Ureter (tissue), 1 donor: Measurements from ENCODE around the gene CHST12. TPM values are rescaled to one million over a fixed set of nuclear protein-coding genes. Genes with fewer than 3 reads are reported as not detected.
"Not testable (repeated sequence)": the region's sequence is repeated elsewhere in the genome, so short reads cannot be mapped to it uniquely, and the experiment has no call there.

Experiments
- DNase-seq: peaks from one replicate; pipeline ENCODE4 v3.0.0-alpha.2; 2020; ENCODE audit warnings: low spot score
- total RNA-seq: library from RNA; stranded (reverse); gene quantifications from one replicate; pipeline ENCODE4 v1.2.4, GENCODE V29; 2023
- donor health status: DM: yes; HTN: yes; CAD: no.

CHST12 gene
- total RNA-seq, 1 donor from 2014 or later = 19.0 TPM

DNA sequence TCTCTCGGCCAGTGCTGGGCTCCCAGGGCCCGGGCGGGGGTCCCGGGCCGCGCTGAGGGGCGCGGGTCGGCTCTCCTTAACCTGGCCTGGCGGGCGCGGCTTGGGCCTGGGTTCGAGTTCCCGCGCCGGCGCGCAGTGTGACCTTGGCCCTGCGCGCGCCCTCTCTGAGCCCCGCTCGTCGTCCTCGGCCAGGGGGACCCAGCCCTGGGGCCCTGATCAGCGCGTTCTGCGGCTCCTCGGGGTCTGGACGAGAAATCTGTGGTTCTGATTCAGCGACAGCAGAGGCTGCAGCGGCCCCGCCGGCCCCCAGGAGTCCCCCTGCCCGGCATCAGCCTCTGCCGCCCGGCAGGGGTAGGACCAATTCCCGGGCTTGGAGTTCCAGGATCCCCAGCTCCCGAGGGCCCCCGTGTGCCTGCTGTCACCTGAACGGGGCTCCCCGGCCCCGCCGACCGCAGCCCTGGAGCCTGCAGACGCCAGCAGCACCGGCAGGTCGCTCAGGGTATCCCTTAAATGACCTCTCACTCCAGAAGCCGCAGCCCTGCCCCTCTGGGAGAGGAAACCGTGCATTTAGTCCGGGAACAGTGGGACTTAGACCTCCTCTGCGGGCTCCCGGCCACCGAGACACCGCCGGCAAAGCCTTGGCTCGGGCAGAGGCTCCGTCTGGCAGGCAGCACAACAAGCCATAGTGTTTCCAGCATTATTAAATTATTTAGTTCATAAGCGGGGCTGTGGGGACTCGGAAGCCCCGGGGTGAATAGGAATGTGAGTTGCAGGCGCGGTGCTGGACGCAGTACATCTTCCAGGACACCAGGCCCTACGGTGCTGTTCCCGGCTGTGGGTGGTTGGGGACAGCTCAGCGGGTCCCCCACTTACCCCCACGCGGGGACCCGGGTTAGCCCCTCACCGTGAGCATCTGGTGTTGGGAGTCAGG lies 572 bp downstream of the CHST12 start:
- no peak for DNase-seq

DNA sequence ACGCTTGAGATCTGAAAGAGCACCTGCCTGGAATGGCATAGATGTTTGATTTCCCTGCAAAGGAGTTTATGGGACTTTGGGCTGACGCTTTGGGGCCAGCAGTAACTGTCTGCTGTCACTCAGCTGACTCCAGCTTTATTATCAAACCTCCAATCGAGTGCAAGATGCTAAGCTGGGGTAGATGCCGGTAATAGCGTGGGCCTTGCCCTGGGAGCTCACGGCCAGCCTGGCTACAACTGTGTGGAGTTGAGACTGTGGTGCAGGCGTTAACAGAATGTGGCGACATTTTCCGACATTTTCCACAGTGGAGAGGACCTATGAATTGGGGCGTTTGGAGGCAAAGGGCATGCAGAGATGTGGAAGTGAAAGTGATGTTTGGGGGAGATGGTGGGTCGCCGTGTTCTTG lies 1.3 kb downstream of the CHST12 start:
- DNase-seq = no peak

DNA sequence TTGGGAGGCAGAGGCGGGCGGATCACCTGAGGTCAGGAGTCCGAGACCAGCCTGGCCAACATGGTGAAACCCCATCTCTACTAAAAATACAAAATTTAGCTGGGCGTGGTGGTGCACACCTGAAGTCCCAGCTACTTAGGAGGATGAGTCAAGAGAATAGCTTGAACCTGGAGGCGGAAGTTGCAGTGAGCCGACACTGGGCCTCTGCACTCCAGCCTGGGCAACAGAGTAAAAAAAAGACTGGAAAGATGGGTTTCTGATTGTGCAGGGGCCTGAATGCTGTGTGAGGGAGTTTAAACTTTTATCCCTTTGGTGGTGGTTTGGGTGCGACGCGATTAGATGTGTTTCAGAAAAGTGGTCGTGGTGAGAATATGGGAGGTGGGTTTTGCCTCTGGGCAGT lies 1.8 kb downstream of the CHST12 start:
- DNase-seq = no peak

DNA sequence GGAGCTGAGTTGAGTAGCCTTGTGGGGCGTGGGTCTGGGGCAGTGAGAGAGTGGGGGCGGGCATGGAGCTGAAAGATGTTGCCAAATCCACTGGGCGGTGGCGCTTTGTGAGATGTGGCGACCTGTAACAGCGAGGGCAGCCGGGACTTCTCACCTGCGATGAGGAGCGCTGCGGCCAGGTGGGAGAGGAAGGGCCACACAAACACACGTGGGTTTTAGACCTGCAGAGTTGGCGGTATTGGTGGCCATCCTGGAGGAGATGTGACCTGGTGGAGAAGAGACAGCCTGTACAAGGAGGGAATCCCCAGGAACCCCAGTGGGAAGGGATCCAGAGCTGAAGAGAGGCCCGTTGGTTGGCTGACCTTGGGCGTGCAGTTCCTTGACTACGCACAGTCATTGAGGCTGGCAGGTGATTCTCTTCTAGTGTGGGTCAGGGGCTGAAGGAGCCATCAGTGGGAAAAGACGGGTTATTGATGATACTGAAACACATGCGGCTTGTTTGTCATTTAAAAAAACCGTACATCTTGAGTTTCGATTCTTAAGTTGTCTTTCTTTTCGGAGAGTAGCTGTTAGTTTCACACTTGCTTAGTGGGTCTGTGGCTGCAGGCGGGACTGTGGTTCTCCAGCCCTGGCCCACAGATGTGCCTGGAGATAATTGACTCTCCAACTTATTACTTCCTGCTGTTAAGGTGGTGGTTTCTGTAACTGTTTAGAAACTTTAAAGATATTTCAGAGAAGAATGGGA lies 2.4 kb downstream of the CHST12 start:
- DNase-seq = no peak

DNA sequence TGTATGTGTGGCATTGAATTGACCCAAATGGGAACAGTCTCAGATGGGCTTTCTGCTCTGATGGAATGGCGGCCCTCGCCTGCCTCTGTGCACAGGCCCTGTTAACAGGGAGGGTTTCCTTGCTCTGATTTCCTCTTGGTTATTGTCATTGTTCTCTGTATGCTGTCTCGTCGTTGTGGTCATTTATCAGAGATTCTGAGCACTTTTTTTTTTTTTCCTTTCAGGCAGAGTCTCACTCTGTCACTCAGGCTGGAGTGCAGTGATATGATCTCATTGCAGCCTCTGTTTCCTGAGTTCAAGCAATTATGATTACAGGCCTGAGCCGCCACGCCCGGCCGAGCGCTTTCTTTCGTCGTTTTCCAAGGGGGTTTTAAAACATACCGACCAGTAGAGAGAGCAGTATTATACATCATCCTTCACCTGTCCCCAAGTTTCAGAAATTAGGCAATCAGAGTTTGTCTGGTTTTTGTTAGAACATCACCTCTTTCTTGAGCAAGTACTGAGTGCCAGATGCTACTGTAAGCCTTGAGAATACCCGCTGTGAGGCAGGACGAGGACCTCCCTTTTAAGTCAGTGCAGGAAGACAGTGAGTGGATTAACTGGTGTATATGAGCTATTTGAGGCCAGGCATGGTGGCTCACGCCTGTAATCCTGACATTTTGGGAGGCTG lies 6.5 kb downstream of the CHST12 start:
- no peak for DNase-seq

DNA sequence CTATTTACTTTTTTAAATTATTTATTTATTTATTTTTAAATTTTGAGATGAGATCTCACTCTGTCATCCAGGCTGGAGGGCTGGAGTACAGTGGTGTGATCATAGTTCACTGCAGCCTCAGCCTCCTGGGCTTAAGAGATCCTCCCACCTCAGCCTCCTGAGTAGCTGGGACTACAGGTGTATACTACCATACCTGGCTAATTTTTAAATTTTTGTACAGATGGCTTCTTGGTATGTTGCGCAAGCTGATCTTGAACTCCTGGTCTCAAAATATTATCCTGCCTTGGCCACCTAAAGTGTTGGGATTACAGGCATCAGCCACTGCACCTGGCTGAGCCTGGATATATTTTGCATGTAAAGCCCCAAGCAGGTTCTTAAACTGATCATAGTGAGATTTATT lies 7.6 kb downstream of the CHST12 start:
- DNase-seq = no peak

DNA sequence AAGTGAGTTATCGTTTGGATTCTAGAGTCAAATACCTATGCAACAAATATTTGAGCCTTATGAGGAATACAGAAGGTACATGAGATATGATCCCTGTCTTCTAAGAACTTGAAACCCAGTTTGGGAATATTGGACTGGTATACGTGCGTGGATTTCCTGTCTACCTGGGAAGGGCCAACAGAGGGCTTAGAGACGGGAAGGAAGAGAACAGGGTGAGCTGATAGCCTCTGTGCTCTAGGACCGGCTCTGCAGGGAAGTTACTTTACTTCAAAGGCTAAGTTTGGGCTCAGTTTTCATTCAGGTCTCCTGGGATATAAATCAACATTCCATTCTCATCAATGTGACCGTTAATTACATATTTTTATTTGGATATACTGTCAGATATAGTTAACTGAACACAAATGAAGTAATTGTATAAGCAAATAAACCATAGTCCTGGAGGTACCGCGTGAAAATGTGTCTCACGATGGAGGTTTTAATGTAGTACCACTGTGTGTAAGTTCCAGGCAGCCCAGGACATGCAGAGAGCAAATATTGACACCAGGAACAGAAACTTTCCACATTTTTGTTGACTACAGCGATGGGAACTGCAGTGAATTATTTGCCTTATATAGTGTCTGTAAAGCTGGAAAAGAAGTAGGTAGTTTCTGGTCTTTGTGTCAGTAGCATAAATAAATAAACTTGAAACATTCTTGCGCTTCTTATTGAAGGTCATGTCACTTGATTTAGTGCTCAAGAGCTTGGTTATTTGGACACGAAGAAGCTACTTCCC lies 8.6 kb downstream of the CHST12 start:
- DNase-seq = no peak

DNA sequence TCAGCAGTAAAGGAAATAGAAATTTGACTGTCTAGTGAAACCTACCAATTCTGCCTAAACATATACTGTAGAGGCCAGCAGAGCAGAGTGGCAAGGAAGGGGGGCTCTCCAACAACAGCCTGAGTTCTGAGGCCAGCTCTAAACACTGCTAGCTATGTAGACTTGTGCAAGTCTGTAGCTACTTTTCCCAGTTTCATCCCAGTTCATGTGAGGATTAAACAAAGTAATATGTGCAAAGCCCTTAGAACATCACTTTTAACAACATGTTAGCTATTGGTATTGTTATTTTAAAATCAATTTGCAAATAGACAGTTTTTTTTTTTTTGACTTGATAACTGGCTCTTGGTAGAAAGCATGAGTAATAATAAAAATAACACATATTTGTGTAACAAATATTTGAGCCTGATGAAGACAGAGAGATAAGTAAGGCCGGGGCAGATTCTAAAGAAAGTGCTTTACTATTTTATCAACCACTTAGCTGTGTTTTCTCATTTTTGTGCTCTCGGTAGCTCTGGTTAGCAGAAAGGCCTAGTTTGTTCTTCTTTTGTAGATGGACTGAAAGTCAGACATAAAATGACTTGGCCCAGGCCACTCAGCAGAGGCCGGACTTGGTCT lies 9.3 kb downstream of the CHST12 start:
- DNase-seq = no peak

DNA sequence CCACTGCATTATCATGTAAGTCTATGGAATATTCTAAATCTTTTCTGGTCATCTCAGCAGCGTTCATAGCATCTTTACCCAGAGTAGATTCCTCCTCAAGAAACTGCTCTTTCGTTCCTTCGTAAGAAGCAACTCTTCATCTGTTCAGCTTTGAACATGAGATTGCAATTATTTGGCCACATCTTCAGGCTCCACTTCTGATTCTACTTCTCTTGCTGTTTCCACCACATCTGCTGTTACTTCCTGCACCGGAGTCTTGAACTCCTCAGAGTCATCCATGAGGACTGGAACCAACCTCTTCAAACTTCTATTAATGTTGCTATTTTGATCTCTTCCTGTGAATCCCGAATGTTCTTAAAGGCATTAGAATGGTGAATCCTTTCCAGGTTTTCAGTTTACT lies 12.7 kb downstream of the CHST12 start:
- DNase-seq = no peak

DNA sequence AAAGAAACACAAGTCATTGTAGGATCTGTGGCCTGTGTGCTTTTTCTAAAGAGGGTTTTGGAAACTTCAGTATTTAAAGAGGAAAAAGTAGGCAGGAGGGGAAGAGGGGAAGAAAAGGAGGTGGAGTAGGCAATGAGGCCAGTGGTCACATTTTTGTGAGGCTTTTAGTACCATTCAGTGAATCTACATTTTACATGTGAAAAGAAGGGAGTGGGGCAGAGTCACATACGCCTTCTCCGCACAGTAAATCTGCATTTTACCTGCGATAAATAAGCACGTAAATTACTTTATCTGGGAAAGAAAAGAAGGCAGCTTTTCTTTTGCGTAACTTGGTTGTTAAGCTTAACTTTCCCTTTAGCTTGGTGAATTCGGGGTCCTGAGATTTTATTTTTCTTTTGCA lies 13.2 kb downstream of the CHST12 start:
- no peak for DNase-seq

DNA sequence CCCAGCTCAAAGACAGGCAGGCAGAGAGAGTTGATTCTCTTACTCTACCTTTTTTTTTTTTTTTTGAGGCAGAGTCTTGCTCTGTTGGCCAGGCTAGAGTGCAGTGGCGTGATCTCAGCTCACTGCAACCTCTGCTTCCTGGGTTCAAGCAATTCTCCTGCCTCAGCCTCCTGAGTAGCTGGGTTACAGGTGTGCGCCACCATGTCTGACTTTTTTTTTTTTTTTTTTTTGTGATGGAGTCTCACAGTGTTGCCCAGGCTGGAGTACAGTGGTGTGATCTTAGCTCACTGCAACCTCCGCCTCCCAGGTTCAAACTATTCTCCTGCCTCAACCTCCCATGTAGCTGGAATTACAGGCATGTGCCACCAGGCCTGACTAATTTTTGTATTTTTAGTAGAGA lies 13.8 kb downstream of the CHST12 start:
- not testable (repeated sequence) for DNase-seq

DNA sequence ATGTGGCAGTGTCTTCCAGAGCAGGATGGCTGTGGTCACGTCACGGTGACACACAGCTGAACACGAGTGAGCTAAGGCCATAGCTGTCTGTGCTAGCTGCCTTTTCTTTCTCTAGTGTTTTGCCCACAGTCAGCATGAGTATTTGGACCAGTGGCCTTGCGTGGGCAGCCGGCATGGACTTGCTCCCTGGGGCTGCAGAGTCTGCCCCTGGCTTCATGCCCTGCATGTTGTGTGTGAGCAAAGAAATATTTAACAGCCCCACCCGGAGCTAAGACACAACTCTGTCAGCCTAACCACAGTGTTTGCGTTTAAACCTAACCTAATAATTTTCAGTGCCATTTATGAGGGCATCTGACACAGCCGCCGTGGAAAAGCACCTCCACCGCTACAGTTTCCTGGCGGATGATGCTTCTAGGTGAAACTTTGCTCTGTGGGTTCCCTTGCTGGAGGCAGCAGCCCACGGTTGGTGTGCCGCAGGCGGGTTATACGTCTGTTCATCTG lies 14.6 kb downstream of the CHST12 start:
- no peak for DNase-seq

DNA sequence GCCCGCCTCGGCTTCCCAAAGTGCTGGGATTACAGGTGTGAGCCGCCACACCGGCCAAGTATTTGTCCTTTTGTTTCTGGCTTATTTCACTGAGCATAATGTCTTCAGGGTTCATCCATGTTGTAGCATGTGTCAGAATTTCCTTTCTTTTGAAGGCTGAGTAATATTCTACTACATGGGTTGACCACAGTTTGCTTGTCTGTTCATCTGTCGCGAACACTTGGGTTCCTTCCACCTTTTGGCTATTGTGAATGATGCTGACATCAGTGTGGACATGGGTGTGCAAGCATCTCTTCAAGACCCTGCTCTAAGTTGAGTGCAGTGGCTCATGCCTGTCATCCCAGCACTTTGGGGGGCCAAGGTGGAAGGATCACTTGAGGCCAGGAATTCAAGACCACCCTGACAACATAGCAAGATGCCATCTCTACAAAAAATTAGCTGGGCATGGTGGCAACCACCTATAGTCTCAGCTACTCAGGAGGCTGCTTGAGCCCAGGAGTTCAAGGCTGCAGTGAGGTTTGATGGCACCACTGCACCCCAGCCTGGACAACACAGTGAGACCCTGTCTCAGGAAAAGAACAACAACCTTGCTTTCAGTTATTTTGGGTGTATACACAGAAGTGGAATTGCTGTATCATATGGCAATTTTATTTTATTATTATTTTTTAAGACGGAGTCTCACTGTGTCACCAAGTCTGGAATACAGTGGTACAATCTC lies 17.0 kb downstream of the CHST12 start:
- DNase-seq = no peak

DNA sequence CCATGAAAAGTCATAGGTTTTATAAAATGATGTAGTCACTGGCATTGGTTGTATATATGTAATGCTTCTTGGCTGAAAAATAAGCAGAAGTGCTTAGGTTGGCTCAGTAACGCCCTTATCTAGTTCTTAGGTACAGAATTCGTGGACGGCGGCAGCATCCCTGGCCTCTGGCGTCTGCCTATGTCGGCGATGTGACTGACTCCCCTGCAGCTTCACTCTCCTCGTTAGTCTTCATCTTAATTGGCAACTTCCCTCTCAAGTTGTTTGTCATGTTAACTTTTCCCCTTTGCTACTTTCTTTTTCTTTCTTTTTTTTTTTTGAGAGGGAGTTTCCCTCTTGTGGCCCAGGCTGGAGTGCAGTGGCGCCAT lies 18.5 kb downstream of the CHST12 start:
- DNase-seq = no peak

DNA sequence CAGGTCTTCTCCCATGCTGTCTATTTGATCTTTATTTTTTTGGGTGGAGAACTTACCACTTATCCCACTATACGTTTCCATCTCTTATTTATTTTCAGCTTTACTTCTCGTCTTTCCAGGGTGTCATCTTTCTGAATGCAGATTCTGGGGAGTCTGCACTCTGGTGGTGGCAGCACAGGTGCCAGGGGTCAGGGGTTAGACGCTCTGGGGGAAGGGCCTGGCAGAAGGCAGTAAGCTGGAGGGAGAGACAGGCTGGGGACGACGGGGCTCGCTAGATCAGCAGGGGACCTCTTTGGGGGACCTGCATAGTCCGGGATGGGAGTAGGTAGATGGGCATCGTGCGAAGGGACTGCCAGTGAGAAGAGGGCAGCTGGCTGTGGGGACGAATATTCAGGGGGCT lies 22.3 kb downstream of the CHST12 start:
- DNase-seq = no peak

DNA sequence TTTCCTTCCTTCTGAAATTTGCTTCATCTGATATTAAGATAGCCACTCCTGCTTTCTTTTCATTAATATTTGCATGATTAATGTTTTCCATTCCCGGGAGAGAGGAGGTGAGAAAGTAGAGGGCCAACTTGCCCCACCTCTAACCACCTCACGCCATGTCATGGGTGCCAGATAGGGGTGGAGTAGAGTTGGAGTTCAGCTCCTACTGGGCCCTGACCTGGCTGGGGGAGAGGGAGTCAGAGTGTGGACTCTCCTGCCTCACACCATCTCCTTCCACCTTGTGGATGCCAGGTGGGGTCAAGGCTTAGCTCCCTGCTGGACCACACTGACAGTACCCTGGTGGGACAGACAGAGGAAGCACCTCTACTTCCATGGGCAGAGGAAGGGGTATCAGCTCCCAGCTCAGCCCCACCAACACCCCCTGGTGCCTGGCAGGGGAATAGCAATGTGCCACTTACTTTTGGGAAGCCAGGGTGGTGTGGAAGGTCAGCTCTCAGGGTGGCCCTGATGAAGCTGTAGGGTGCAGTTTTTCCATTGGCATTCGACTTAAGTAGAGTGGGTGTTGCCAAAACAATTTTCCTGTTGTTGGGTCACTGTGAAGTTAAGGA lies 28.0 kb downstream of the CHST12 start:
- DNase-seq = no peak

DNA sequence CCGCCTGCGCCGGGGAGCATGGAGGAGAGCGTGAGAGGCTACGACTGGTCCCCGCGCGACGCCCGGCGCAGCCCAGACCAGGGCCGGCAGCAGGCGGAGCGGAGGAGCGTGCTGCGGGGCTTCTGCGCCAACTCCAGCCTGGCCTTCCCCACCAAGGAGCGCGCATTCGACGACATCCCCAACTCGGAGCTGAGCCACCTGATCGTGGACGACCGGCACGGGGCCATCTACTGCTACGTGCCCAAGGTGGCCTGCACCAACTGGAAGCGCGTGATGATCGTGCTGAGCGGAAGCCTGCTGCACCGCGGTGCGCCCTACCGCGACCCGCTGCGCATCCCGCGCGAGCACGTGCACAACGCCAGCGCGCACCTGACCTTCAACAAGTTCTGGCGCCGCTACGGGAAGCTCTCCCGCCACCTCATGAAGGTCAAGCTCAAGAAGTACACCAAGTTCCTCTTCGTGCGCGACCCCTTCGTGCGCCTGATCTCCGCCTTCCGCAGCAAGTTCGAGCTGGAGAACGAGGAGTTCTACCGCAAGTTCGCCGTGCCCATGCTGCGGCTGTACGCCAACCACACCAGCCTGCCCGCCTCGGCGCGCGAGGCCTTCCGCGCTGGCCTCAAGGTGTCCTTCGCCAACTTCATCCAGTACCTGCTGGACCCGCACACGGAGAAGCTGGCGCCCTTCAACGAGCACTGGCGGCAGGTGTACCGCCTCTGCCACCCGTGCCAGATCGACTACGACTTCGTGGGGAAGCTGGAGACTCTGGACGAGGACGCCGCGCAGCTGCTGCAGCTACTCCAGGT lies 29.7 kb downstream of the CHST12 start:
- no peak for DNase-seq

DNA sequence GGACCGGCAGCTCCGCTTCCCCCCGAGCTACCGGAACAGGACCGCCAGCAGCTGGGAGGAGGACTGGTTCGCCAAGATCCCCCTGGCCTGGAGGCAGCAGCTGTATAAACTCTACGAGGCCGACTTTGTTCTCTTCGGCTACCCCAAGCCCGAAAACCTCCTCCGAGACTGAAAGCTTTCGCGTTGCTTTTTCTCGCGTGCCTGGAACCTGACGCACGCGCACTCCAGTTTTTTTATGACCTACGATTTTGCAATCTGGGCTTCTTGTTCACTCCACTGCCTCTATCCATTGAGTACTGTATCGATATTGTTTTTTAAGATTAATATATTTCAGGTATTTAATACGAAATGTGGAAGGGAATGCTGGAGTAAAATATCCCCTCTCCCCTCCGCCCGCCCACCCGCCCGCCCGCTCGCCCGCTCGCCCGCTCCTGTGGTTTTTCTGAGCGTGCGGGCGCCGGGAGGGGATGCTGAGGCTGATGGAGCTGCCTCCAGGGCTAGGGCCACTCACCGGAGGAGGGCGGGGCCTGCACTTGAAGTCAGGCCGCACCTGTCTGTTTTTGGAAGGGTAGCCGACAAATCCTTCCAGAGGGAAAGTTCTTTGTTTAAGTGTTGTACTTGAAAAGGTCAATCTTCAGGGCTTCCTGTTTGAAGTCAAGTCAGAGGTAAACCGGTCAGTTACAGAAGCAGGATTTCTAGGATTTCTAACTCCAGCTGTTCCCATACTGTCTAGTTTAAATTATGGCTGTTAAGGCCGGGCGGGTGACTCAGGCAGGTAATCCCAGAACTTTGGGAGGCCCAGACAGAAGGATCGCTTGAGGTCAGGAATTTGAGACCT lies 30.5 kb downstream of the CHST12 start:
- DNase-seq = no peak
